HuH-7.5 (cell line): ENCODE measurements around the gene ANO10.

Experiments used
- DNase-seq: peaks from one replicate; pipeline ENCODE4 v3.0.0; 2011; ENCODE audit warnings: low spot score

The ANO10 gene

DNA sequence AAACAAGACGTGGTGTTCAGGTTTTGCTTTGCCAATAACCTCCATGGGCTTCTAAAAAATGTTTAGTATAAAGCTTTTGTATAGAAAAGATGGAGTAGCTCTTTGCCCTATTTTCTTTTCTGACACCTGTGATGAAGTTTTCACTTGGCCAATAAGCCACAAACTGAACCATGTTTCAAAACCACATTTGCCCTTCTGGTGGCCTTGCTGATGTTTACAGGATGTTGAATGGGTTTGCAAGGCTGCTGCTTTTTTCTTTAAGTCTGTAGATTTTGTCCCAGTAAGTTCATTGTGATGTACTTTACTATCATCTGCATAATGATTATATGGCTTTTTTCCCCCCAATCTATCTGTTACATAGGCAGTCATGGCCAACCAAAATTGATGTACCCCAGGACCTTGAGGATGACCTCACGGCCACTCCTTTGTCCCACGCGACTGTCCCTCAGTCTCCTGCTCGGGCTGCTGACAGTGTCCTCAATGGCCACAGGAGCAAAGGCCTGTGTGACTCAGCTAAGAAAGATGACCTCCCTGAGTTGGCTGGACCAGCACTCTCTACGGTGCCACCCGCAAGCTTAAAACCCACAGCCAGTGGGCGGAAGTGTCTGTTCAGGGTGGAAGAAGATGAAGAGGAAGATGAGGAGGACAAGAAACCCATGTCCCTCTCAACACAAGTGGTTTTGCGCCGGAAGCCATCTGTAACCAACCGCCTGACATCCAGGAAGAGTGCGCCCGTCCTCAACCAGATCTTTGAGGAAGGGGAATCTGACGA, 274.6 kb downstream of the ANO10 start:
- no peak for DNase-seq

DNA sequence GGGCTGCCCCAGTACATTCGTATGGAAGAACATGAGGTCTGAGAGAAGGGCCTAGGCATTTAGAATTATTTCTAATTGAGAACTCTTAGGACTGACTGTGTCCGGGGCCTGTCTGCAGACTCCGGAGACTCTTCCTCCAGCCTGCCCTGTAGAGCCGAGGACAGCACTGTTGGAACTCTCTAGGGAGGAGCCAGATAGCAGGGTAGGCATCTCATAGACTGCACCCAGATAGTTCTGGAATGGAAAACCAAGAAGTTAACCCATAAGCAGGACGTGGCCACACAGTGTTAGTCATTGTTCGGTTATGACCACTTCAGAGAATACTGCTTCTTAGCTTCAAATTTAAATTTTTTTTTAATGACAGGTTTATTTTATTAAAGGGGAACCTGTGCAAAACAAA, 275.9 kb downstream of the ANO10 start:
- DNase-seq = no peak

DNA sequence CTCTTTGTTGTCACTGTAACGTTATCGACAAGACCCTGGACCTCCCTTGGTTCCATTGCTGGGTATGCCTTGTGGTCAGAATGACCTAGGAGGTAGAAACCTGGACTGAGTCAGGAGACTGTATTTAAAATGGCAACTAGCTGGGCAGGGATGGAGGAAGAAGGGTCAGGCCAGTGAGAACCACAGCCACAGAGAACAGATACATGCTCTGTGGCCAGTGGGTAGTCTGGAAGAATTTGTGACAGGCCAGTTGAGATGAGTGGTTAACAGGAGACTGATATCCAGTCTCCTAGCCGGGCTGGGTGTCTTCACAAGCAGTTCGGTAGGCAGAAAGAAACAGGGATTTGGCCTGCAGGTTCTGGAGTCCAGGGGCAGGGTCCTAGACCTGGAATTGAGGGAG, 276.6 kb downstream of the ANO10 start:
- no peak for DNase-seq

DNA sequence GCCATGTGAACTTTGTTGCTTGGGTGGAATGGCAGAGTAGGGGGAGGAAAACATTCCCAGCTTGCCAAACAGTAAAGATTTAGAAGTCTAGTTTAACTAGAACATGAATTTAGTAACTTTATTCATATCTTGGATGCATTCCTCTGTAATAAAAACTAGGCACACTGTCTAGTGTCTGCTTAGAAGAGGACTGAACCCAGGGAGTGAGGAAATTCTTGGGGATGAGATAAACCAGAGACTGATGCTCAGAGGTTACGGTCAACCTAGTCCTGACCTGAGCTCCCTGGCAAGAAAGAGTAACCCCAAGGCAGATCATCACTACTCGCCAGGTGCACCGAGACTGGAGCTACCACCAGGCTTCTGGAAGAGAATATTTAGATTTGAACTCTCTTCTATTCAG, 277.3 kb downstream of the ANO10 start:
- DNase-seq = no peak

DNA sequence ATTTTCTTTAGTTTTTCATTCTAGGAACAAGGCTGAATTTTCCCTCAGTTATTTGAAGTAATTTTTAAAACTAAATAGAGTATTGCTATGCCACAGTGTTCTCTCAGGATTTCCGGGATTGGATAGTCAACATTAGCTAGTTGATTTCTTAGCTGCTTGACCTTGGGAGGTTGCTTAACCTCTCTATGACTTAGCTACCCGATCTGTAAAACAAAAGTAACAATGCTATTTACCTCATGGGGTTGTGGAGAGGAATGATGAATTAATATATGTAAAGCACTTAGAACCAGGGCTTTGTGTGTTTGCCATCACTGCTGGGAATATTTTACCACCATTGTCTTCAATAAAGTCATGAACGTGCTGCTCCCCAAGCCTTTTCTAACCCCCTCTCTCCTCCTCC, 278.0 kb downstream of the ANO10 start:
- DNase-seq = no peak

DNA sequence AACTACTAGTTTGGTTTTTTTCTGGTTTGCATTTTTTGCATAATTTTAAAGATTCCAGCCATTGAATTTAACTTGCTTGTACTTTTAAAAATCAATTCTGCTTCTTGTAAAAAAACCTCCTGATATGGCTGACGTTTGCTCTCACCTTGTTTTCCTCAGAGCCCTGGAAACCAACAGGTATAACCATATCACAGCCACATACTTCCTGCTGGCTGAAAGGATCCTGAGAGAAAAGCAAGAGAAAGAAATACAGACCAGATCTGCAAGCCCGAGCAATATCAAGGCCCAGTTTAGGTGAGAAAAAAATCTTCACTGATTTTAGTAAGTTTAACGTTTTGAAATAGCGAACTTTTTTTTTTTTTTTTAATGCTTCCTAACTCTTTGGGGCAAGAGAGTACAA, 278.6 kb downstream of the ANO10 start:
- no peak for DNase-seq

DNA sequence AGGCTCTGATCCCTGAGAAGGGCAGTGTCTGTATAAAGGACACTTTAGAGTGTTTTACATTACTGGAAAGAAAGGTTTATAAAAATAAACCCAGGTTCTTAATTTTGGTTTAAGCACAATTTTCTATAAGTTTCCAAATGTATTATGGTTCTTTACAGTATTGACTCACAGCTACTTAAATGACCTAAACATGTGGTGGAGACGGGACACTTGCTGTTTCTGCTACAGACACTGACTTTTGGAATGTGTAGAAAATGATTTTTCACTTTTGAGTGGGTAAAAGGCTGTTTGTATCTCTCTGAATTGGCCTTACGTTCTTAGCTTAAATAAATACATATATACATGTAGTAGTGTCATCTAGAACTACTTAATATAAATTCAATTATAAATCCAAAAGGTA, 280.0 kb downstream of the ANO10 start:
- no peak for DNase-seq

DNA sequence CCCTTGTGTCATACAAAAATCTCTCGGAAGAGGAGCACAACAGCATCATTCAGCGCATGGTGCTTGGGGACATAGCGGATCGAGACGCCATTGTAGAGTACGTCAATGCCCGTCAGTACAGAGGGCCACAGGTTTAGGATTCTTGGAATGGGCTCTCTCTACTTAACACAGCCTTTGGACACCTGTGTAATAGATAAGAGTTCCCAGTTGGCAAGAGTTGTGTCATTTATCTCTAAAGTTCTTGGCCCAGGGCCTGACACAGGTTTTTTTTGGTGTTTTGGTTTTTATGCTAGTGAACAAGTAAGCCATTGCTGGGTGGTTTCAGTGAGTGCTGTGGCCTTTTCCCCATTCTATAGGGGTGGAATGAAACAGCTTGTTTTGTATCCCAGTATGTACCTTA, 281.4 kb downstream of the ANO10 start:
- no peak for DNase-seq

DNA sequence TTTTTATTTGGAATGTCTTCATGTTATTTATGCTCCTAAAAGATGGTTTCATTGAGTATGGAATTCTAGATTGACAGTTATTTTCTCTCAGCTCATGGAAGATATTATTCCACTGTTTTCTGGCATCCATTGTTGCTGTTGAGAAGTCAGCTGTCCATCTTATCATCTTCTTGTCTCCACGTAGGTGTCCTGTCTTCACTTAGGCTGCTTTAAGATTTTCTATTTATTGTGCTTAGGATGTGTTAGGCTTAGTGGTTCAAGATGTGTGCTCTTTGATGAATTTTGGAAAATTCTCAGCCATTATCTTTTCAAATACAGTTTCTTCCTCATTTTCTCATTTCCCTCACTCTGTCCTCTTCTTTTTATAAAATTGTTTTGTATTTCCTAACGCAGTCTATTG, 283.5 kb downstream of the ANO10 start:
- no peak for DNase-seq

DNA sequence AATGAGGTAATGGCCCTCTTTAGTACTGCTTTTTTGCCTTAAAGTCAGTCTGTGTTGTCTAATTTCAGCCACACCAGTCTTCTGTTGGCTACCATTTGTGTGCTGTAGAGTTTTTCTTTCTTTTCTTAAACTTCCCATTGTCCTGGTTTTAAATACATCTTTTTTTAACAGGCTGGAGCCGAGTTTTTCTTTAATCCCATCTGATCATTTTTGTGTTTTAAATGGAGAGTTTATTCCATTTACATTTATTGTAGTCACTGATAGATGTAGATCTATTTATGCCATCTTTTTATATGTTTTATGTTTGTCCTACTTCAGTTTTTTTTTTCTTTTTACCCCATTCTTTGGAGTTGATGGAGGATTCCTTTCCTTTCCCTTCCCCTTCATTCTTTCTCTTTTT, 286.0 kb downstream of the ANO10 start:
- DNase-seq = no peak

DNA sequence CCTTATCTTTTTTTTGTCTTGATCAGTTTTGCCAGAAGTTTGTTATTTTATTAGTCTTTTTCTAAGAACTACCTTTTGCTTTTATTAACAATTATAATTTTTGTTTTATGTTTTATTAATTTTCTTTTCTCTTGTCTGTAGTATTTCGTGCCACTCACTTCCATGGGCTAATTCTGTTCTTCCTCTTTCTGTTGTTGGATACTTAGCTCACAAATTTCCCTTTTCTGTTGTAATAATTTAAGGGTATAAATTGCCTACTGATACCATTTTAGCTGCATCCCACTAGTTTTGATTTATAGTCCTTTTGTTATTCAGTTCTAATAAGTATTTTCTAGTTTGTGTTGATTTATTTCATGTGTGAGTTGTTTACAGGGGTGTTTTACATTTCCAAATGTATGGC, 286.8 kb downstream of the ANO10 start:
- no peak for DNase-seq

DNA sequence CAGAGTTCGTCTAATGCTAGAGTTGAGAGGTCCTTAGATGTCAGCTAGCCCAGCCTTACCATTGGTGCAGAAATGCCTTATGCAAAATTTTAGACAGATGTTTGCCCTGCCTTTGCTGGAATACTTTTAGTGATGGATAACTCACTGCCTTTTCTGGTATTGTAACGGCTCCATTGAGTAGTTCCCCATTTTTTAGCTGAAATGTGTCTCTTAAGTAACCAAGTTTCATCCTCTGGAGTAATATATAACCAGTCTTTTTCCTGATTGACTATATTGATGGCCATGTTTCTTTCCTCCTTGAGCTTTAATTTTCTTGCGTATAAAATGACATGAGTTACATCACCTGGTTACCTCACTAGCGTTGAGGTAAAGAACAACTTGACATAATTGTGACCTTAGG, 290.4 kb downstream of the ANO10 start:
- DNase-seq = no peak

DNA sequence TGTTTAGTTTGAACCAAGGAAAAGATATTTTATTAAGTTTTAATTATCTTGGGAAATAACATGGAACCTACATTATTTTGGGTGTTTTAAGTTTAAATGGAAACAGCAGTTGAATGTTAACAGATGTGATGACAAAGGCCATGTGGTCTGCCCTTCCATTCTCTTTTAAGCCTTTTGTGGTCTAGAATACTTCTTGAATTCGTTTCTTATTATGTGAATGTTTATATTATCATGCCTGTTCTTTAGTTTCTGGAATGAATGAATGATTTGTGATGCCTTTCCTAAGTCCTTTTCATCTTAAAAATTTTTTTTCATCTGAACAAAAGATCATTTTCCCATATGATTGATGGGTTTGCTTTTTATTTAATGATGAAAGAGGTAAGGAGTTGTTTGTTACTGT, 290.8 kb downstream of the ANO10 start:
- DNase-seq = no peak

DNA sequence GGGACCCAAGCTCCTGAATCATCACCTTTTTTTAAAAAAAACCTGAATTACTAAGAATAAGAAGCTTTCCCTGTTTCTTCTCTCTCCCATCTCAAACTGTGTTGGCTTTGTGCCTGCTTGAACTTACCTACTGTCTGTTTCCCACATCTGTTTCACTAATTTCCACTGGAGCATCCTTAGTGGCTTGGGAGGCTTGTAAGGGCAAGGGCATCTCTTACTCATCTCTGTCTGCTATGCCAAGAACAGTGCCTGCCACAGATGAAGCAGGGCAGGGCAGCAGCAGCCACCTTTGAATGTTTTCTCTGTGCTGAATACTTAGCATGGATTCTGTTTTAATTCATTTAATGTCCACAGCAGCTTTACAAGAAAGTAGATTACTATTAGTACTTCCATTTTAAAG, 293.2 kb downstream of the ANO10 start:
- DNase-seq = no peak

DNA sequence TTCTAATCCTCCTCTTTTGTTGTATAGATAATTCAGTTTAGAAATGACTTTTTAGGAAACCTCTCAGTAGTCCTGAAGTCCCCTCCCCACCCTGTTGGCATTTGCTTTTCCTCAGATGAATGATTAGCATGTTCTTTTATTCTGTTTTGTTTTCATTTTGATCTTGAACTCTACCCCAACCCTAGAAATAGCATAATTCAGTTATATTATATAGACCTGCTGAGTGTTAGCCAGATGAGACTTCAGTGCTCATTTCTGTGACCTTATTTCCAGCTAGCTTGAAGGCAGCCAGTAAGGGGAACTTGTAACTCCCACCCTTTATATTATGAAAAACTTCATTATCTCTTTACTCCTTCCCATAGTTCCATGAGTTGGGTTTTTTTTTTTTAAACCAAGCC, 294.2 kb downstream of the ANO10 start:
- no peak for DNase-seq

DNA sequence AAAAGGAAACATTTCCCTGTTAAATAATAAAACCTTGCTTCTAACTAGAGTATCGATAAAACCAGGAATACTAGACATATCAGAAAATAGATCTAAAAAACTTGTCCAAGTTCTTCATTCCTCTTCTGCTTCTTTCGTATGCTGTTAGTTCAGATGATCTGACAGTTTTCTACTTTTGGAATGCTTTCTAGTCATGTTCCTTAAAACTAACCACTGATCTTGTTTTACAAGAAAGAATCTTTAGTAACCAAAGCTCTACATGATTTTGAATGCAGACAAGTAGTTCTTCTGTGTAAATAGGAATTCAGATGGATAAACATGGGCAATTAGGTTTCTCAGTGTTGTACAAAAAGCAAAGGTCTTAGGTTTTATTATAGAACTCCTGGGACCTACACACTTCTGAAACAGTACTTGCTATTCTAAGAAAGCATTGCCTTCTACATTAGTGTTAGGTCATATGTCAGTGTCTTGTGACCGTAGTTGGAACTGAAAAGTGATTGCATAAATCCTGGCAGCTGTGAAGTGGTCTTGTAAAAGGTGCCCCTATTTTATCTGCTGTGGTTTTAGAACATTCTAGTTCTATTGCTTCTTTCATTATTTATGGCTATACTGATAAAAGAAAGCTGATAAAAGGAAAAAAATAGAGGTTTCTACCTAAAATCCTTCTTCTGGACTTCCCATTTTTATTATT, 294.8 kb downstream of the ANO10 start:
- no peak for DNase-seq

DNA sequence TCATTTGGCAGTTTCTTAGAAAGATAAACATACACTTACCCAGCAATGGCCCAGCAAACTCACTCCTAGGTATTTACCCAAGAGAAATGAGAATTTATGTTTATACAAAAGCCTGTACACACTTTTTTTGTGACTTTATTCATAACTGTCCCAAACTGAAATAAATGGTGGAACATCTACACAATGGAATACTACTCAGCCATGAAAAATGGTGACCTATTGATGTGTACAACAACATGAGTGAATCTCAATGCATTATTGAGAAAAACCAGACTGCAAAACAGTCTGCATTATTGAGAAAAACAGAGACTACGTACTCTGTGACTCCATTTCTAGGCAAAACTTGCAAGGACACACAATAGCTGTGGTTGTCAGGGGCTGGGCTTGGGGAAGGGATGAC, 298.3 kb downstream of the ANO10 start:
- no peak for DNase-seq

DNA sequence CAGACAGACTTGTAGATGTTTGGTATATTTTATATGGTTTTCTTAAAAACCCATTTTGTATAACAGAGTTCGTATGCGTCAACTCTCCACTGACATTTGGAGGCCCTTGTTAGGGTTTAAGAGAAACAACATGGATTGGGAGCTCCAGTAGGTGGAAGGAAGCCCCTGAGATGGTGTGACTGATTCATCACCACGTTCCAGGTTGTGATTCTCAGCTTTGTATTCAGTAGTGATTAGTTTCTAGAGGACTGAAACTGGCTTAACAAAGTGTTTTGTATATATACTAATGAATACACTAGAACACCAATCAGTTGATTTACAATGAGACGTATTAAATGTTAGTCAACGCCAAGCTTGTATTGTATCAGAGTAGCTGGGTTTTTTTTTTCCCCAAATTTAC, 301.5 kb downstream of the ANO10 start:
- DNase-seq = no peak

DNA sequence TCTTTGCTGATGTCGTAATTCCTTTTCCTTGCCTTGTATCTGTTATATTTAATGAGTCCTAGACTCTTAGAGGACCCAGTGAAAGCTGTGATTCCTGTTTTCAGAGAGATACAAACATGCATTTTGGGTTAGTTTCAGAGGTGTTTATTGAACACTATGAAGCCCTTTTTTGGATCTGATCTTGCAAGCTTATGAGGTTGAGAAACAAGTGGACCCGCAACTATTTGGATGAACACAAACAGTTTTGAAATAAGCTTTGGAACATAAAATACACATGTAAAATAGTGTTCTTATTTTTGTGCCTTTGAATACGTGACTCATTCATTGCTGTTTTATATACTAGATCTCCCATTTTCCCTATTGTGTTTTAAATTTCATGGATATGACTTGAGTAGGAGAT, 302.0 kb downstream of the ANO10 start:
- no peak for DNase-seq

DNA sequence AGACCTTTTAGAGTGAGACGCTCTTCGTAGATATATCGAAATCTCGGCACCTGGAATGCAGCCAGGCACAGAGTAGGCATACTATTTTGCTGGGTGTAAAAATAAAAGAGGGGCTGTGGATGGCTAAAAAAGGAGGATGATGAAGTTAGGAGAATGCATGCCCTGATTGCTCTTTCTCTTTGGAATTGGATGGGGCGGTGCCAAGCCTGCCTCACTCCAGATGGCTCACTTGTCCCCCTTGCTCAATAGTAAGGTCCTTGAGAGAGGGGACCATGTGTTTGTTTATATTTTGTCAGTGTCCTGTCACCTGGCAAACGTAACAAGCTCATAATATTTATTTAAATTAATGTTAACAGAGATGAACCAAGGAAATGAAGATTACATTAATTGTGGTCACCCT, 302.4 kb downstream of the ANO10 start:
- DNase-seq = no peak

DNA sequence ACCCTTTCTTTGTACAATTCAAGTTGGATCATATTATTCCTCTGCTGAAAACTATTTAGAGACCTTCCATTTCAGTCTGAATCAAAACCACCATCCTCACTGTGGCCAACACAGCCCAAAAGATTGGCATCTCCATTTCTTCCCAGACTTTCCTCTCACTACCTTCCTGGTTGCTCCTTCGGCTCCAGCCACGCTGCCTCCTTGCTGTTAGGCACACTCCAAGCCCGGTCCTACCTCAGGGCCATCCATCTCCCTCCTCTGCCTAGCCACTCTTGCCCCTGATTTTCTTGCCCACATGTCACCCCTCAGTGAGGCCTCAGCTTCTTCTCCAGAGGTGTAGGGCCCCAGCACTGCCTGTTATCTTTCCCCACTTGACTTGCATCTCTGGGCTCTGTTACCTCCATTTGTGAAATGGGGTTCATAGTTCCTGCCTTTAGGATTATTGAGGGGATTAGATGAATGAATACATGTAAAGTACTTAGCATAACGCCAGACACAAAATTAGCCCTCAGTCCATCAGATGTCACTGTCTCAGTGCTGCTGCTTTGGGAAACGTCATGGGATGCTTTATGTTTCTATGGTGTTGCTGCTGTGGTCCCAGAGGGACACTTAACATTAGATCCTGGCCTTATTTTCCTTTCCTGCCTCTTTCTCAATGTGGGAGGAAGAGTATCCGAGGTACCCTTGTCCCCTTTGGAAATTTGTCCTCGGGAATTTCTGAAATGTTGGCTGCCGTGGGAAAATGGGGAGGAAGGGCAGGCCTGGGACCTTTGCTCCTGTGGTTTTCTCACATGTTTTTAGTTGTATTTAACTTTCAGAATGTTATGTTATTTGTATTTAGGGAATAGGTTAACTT, 304.1 kb downstream of the ANO10 start:
- no peak for DNase-seq

DNA sequence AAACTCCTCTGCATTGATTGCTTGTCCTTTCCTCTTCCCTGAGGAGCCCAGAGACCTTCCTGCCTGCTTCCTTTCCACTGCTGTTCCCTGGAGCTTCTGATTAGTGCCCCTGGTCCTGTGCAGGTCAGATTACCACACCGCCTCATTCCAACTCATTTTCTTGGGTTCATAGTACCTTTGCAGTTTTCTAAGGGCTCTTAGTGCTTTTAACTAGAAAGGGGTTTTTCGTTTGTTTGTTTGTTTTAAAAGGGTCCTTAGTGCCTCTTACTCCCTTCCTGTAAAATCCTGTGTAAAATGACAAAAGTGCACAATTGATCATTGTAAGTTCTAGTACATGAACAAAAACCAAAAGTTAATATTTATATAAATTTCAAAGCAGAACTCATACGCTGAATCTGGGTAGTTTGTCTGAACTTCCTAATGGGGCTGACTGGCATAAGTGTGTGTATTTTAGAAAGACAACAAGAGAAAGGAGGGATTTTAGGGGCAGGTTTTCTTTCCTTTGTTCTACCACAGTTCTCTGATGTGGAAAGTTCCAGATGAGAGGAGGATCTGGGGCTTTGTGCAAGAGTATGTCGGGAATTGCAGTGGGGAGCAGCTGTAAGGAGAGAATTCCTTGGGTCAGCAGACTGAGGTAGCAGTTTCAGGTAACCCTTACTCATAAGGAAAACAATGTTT, 304.9 kb downstream of the ANO10 start:
- DNase-seq = no peak
